Ishikawa (cell line): Measurements from ENCODE around the gene SLC12A3.

Experiments
- CEBPB ChIP-seq: IDR thresholded peaks from 2 replicates; pipeline ENCODE4 v1.6.1; 2012
- CREB1 ChIP-seq: IDR thresholded peaks from 2 replicates; pipeline ENCODE4 v1.6.1; 2012; ENCODE audit warnings: low read depth
- FOXM1 ChIP-seq: IDR thresholded peaks from 2 replicates; pipeline ENCODE4 v1.6.1; 2012; ENCODE audit warnings: low read depth, borderline replicate concordance
- MAX ChIP-seq: IDR thresholded peaks from 2 replicates; pipeline ENCODE4 v1.6.1; 2012
- REST ChIP-seq: IDR thresholded peaks from 2 replicates; pipeline ENCODE4 v1.6.1; 2012; ENCODE audit warnings: low read depth, mild to moderate bottlenecking
- TEAD4 ChIP-seq: IDR thresholded peaks from 2 replicates; pipeline ENCODE4 v1.6.1; 2012
- YY1 ChIP-seq: IDR thresholded peaks from 2 replicates; pipeline ENCODE4 v1.6.1; 2012; ENCODE audit warnings: low read depth

GRCh38 chr16:56836410-56837230 lies 28.4 kb upstream of the SLC12A3 start:
- TF ChIP-seq FOXM1 (no peak), YY1 (no peak), CEBPB (no peak), TEAD4 (no peak), CREB1 (no peak), MAX (no peak), REST (no peak)
